GM23338 (cell line): ENCODE measurements around the gene ENDOU. TPM values are rescaled to one million over a fixed set of nuclear protein-coding genes. Genes with fewer than 3 reads are reported as not detected.

ENCODE experiments used
- ATAC-seq: fragments of 200-7000 bp; cut with Tn5 transposase; 3 replicates; pipeline ENCODE4 v1.9.1; 2020
- DNase-seq: peaks from one replicate; pipeline ENCODE4 v3.0.0-alpha.2; 2015; ENCODE audit warnings: low spot score
- H2AFZ ChIP-seq: fragments of 200-600 bp; sonication (generic); 2 replicates; pipeline ENCODE4 v1.8.0; 2016; ENCODE audit warnings: antibody characterized with exemption, mild to moderate bottlenecking, moderate library complexity
- H3F3A ChIP-seq: fragments of 200-600 bp; sonication (generic); replicated peaks from 2 replicates; pipeline ENCODE4 v1.8.0; 2017; ENCODE audit warnings: antibody characterized with exemption, mixed run types, low read depth
- H3K27ac ChIP-seq: fragments of 200-600 bp; sonication (generic); 2 replicates; pipeline ENCODE4 v1.6.1; 2016; ENCODE audit warnings: low read depth
- H3K27me3 ChIP-seq: fragments of 200-600 bp; sonication (generic); 2 replicates; pipeline ENCODE4 v1.8.0; 2016; ENCODE audit warnings: mild to moderate bottlenecking, mixed run types, moderate library complexity; ENCODE audit not compliant: insufficient read depth
- H3K36me3 ChIP-seq: fragments of 200-600 bp; sonication (generic); 2 replicates; pipeline ENCODE4 v1.8.0; 2016; ENCODE audit warnings: mild to moderate bottlenecking; ENCODE audit not compliant: insufficient read depth
- H3K4me1 ChIP-seq: fragments of 200-600 bp; sonication (generic); 2 replicates; pipeline ENCODE4 v1.8.0; 2016; ENCODE audit warnings: mild to moderate bottlenecking, moderate library complexity; ENCODE audit not compliant: insufficient read depth
- H3K4me2 ChIP-seq: fragments of 200-600 bp; sonication (generic); 2 replicates; pipeline ENCODE4 v1.7.1; 2017; ENCODE audit warnings: mixed run types
- H3K4me3 ChIP-seq: fragments of 200-600 bp; sonication (generic); 2 replicates; pipeline ENCODE4 v1.6.1; 2016; ENCODE audit warnings: mixed run types
- H3K79me2 ChIP-seq: fragments of 200-600 bp; sonication (generic); replicated peaks from 2 replicates; pipeline ENCODE4 v1.8.0; 2017; ENCODE audit warnings: mild to moderate bottlenecking; ENCODE audit not compliant: insufficient read depth
- H3K9me2 ChIP-seq: fragments of 200-600 bp; sonication (generic); 2 replicates; pipeline ENCODE4 v1.8.0; 2017; ENCODE audit not compliant: insufficient read depth
- H4K20me1 ChIP-seq: fragments of 200-600 bp; sonication (generic); replicated peaks from 2 replicates; pipeline ENCODE4 v1.8.0; 2017; ENCODE audit warnings: mild to moderate bottlenecking; ENCODE audit not compliant: insufficient read depth
- H3K27ac Mint-ChIP-seq: 2 replicates; pipeline ENCODE4 v1.8.0; 2020; ENCODE audit warnings: inconsistent platforms, mild to moderate bottlenecking, moderate library complexity, mixed read lengths
- H3K27me3 Mint-ChIP-seq: 3 replicates; pipeline ENCODE4 v1.8.0; 2022; ENCODE audit warnings: low read depth, mild to moderate bottlenecking, moderate library complexity, mixed read lengths, inconsistent platforms; ENCODE audit not compliant: insufficient read depth, poor library complexity
- H3K36me3 Mint-ChIP-seq: 3 replicates; pipeline ENCODE4 v1.8.0; 2021; ENCODE audit warnings: low read depth, mild to moderate bottlenecking, inconsistent platforms, moderate library complexity, mixed read lengths
- H3K4me1 Mint-ChIP-seq: 3 replicates; pipeline ENCODE4 v1.8.0; 2020; ENCODE audit warnings: mild to moderate bottlenecking, inconsistent platforms, mixed read lengths
- H3K4me3 Mint-ChIP-seq: 3 replicates; pipeline ENCODE4 v1.8.0; 2021; ENCODE audit warnings: moderate library complexity, mild to moderate bottlenecking, inconsistent platforms, mixed read lengths
- H3K9me3 Mint-ChIP-seq: 3 replicates; pipeline ENCODE4 v1.8.0; 2020; ENCODE audit warnings: moderate library complexity, mild to moderate bottlenecking, inconsistent platforms, mixed read lengths
- CREB1 ChIP-seq: fragments of 250-450 bp; sonication (Bioruptor Pico); IDR thresholded peaks from 2 replicates; pipeline ENCODE4 v1.5.0; 2020; ENCODE audit warnings: low read depth, mild to moderate bottlenecking, moderate library complexity
- CTCF ChIP-seq, 2 experiments: fragments of 200-600 bp in 1 of 2; sonication (generic) in 1 of 2; conservative IDR thresholded peaks; 2 replicates each; pipeline versions ENCODE4 v1.5.1 to v1.6.1; 2016 to 2017; ENCODE audit warnings: antibody characterized with exemption in 2 of 2, low read depth in 2 of 2, mild to moderate bottlenecking in 2 of 2, moderate library complexity in 1 of 2
- ETS1 ChIP-seq: IDR thresholded peaks from 2 replicates; pipeline ENCODE4 v1.6.1; 2016; ENCODE audit warnings: antibody characterized with exemption
- EZH2 ChIP-seq: fragments of 200-600 bp; sonication (generic); IDR thresholded peaks from one replicate; pipeline ENCODE4 v1.8.0; 2017; ENCODE audit warnings: antibody characterized with exemption, mild to moderate bottlenecking, low read depth; ENCODE audit not compliant: unreplicated experiment
- EZH2phosphoT487 ChIP-seq: fragments of 200-600 bp; sonication (generic); IDR thresholded peaks from one replicate; pipeline ENCODE4 v1.8.1; 2018; ENCODE audit warnings: antibody characterized with exemption; ENCODE audit not compliant: unreplicated experiment
- JUNB ChIP-seq: IDR thresholded peaks from one replicate; pipeline ENCODE4 v1.6.1; 2016; ENCODE audit warnings: antibody characterized with exemption; ENCODE audit not compliant: unreplicated experiment
- NANOG ChIP-seq: IDR thresholded peaks from 2 replicates; pipeline ENCODE4 v1.6.1; 2016; ENCODE audit warnings: antibody characterized with exemption, borderline replicate concordance
- POLR2AphosphoS5 ChIP-seq: IDR thresholded peaks from 2 replicates; pipeline ENCODE4 v1.6.1; 2016; ENCODE audit warnings: antibody characterized with exemption, low read depth
- STAT1 ChIP-seq: IDR thresholded peaks from one replicate; pipeline ENCODE4 v1.6.1; 2016; ENCODE audit warnings: antibody characterized with exemption; ENCODE audit not compliant: unreplicated experiment
- ZNF114 ChIP-seq: fragments of 250-450 bp; sonication (Bioruptor Pico); IDR thresholded peaks from 2 replicates; pipeline ENCODE4 v1.5.0; 2020; ENCODE audit warnings: mild to moderate bottlenecking, moderate library complexity
- ZNF331 ChIP-seq: fragments of 250-450 bp; sonication (Bioruptor Pico); IDR thresholded peaks from 2 replicates; pipeline ENCODE4 v1.5.0; 2020; ENCODE audit warnings: low read depth, mild to moderate bottlenecking, moderate library complexity
- ZNF462 ChIP-seq: fragments of 250-450 bp; sonication (Bioruptor Pico); IDR thresholded peaks from 2 replicates; pipeline ENCODE4 v1.5.0; 2020; ENCODE audit warnings: mild to moderate bottlenecking, moderate library complexity
- polyA plus RNA-seq: library from polyadenylated mRNA; unstranded; fragments of >200 nt; fragmentation: Nextera tagmentation; extraction: Ambion mirVana; gene quantifications from 2 replicates; pipeline ENCODE4 v1.2.1, GENCODE V29; 2016
- total RNA-seq: library from RNA; depleted of rRNA; stranded (reverse); fragments of >200 nt; shearing (Covaris generic); gene quantifications from 2 replicates; pipeline ENCODE4 v1.2.3, GENCODE V29; 2014
- TF ChIP-seq, protein P1 (sequence below): IDR thresholded peaks from one replicate; pipeline ENCODE4 v1.6.1; 2018; ENCODE audit warnings: antibody characterized with exemption; ENCODE audit not compliant: unreplicated experiment

Gene ENDOU
- total and polyA plus RNA-seq, 2 experiments from 2014 or later = not detected

DNA sequence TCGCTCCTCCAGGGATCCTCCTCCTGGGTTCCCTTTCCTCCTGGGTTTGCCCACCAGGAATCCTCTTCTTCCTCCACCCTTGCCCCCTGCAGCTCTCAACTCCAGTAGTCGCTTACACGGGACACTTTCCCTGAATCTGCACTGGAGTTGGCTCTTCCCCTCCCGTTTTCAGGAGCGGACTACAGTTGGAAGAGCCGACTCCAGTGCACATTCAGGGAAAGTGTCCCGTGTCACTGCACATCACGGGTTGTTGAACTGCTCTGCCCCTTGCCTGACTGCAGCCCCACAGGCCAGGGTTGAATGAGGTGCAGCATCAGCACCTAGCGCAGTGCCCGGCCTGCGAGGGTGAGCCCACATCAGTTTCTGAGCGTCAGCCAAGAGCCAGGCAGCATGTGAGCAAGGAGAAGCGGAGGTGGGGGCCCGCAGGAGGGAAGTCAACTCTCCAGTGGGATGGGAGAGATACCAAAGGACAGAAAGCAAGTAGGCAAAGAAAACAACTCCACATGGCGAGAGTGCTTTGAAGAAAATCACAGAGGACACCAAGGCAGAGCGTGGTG is 20.3 kb upstream of the ENDOU start:
- Mint-ChIP-seq H3K9me3 (no peaks in the 10 kb centered on the region; the same call in 2 of the 3 replicates), H3K27ac (0 out of 2 replicates have a peak overlapping the region, but pooled peaks have one; percentile 49), H3K27me3 (peaks cover 29% of the 10 kb centered on the region), H3K4me1 (peaks cover 39% of the 10 kb centered on the region), H3K4me3 (no peak overlapping the region), H3K36me3 (peaks cover 4% of the 10 kb centered on the region; the same call in 1 of the 3 replicates)
- H3K27ac ChIP-seq = no peak overlapping the region
- H3K4me2 ChIP-seq = no peak overlapping the region
- no peak for DNase-seq
- no peak overlapping the region for H2AFZ ChIP-seq
- ATAC-seq = no peak
- no peaks in the 10 kb centered on the region for H3K9me2 ChIP-seq
- H3K4me3 ChIP-seq = no peak overlapping the region
- H3K36me3 ChIP-seq = no peaks in the 10 kb centered on the region
- H4K20me1 ChIP-seq = no peaks in the 10 kb centered on the region
- 0 out of 2 replicates have a peak, but pooled peaks cover 4% of the 10 kb centered on the region for H3K4me1 ChIP-seq
- no peaks in the 10 kb centered on the region for H3F3A ChIP-seq
- TF ChIP-seq CTCF (conservative IDR thresholded peaks at IDR 0.05; ENCODE audit: low read depth in 2 of 2) = no peak
- TF ChIP-seq ZNF331 (CRISPR knock-in tag) = no peak
- no peak for TF ChIP-seq STAT1
- TF ChIP-seq POLR2AphosphoS5 = no peak
- TF ChIP-seq EZH2 = no peak
- no peak for TF ChIP-seq NANOG
- no peak for TF ChIP-seq ETS1
- no peak for TF ChIP-seq JUNB
- TF ChIP-seq CREB1 = no peak
- TF ChIP-seq ZNF462 (CRISPR knock-in tag) = no peak
- no peak for TF ChIP-seq EZH2phosphoT487
- TF ChIP-seq, protein P1, sequence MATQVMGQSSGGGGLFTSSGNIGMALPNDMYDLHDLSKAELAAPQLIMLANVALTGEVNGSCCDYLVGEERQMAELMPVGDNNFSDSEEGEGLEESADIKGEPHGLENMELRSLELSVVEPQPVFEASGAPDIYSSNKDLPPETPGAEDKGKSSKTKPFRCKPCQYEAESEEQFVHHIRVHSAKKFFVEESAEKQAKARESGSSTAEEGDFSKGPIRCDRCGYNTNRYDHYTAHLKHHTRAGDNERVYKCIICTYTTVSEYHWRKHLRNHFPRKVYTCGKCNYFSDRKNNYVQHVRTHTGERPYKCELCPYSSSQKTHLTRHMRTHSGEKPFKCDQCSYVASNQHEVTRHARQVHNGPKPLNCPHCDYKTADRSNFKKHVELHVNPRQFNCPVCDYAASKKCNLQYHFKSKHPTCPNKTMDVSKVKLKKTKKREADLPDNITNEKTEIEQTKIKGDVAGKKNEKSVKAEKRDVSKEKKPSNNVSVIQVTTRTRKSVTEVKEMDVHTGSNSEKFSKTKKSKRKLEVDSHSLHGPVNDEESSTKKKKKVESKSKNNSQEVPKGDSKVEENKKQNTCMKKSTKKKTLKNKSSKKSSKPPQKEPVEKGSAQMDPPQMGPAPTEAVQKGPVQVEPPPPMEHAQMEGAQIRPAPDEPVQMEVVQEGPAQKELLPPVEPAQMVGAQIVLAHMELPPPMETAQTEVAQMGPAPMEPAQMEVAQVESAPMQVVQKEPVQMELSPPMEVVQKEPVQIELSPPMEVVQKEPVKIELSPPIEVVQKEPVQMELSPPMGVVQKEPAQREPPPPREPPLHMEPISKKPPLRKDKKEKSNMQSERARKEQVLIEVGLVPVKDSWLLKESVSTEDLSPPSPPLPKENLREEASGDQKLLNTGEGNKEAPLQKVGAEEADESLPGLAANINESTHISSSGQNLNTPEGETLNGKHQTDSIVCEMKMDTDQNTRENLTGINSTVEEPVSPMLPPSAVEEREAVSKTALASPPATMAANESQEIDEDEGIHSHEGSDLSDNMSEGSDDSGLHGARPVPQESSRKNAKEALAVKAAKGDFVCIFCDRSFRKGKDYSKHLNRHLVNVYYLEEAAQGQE = no peak
- TF ChIP-seq ZNF114 (CRISPR knock-in tag) = no peak
- no peaks in the 10 kb centered on the region for H3K79me2 ChIP-seq
- H3K27me3 ChIP-seq = no peaks in the 10 kb centered on the region
